GM20000 (cell line): ENCODE results near the gene LRMDA.

Experiments used
- DNase-seq: peaks from one replicate; pipeline ENCODE4 v3.0.0; 2012; ENCODE audit warnings: low spot score
- CTCF ChIP-seq: IDR thresholded peaks from 2 replicates; pipeline ENCODE4 v1.5.1; 2012; ENCODE audit warnings: mild to moderate bottlenecking, control low read depth; ENCODE audit errors: extremely low read depth, missing control alignments

Gene LRMDA

GRCh38 chr10:75803121-75803520 lies 371.7 kb downstream of the LRMDA start:
- TF ChIP-seq CTCF, result no peak
- DNase-seq, result no peak

- DNase-seq, result no peak
- no peak for TF ChIP-seq CTCF
These were observed 372.6 kb downstream of the LRMDA start for GRCh38 chr10:75803816-75804552.

GRCh38 chr10:75806186-75806585 lies 374.8 kb downstream of the LRMDA start:
- no peak for TF ChIP-seq CTCF
- no peak for DNase-seq

- no peak for DNase-seq
- TF ChIP-seq CTCF, result no peak
These were observed 376.0 kb downstream of the LRMDA start for GRCh38 chr10:75807456-75807855.

- TF ChIP-seq CTCF, result no peak
- no peak for DNase-seq
These were observed 377.6 kb downstream of the LRMDA start for GRCh38 chr10:75809003-75809402.

- no peak for TF ChIP-seq CTCF
- DNase-seq, result no peak
These were observed 382.6 kb downstream of the LRMDA start for GRCh38 chr10:75814014-75814413.

GRCh38 chr10:75815066-75815465 lies 383.6 kb downstream of the LRMDA start:
- DNase-seq, result no peak
- no peak for TF ChIP-seq CTCF
